Thymus (tissue), 11 donors: Measurements from ENCODE around the gene C16orf78. TPM values are rescaled to one million over a fixed set of nuclear protein-coding genes. Genes with fewer than 3 reads are reported as not detected.

Source experiments
- DNase-seq, 9 donors: peaks; one replicate each; pipeline ENCODE4 v3.0.0-alpha.2; 2013; ENCODE audit warnings: low spot score in 9 of 9, low read depth in 6 of 9, missing footprints in 1 of 9
- H3K27ac ChIP-seq, 2 donors: one replicate each; pipeline ENCODE4 v1.5.1; 2013; ENCODE audit warnings: control low read depth in 1 of 2, low read depth in 1 of 2, low read length in 1 of 2, mild to moderate bottlenecking in 1 of 2, moderate library complexity in 1 of 2
- H3K27me3 ChIP-seq, 2 donors: one replicate each; pipeline ENCODE4 v1.5.1; 2013; ENCODE audit warnings: low read length in 1 of 2; ENCODE audit not compliant: control insufficient read depth in 2 of 2, insufficient read depth in 1 of 2
- H3K36me3 ChIP-seq, 2 donors: one replicate each; pipeline ENCODE4 v1.5.1; 2013; ENCODE audit warnings: low read length in 1 of 2, mild to moderate bottlenecking in 1 of 2, moderate library complexity in 1 of 2; ENCODE audit not compliant: control insufficient read depth in 2 of 2, insufficient read depth in 2 of 2
- H3K4me1 ChIP-seq, 2 donors: one replicate each; pipeline ENCODE4 v1.5.1; 2013; ENCODE audit warnings: low read length in 2 of 2; ENCODE audit not compliant: control insufficient read depth in 2 of 2, insufficient read depth in 2 of 2
- H3K4me3 ChIP-seq, 2 donors: one replicate each; pipeline ENCODE4 v1.5.1; 2013; ENCODE audit warnings: low read length in 2 of 2, control low read depth in 1 of 2, mild to moderate bottlenecking in 1 of 2
- H3K9me3 ChIP-seq, 2 donors: one replicate each; pipeline ENCODE4 v1.5.1; 2013; ENCODE audit warnings: low read length in 1 of 2, mild to moderate bottlenecking in 1 of 2; ENCODE audit not compliant: control insufficient read depth in 2 of 2, insufficient read depth in 1 of 2
- WGBS: extraction: QIAGEN DNeasy Blood & Tissue Kit; methylation state at CpG from one replicate; pipeline ENCODE4 v1.1.7; 2013; 5-methylcytosine and 5-hydroxymethylcytosine counted together
- polyA plus RNA-seq: library from polyadenylated mRNA; stranded (reverse); fragments of 200-250 nt; gene quantifications from one replicate; pipeline ENCODE4 v1.2.3, GENCODE V29; 2013
- total RNA-seq: library from RNA; stranded (reverse); fragments of 120-200 nt; gene quantifications from one replicate; pipeline ENCODE4 v1.2.4, GENCODE V29; 2013
- donor health status: healthy.

The C16orf78 gene
- total and polyA plus RNA-seq, 2 donors: not detected

DNA sequence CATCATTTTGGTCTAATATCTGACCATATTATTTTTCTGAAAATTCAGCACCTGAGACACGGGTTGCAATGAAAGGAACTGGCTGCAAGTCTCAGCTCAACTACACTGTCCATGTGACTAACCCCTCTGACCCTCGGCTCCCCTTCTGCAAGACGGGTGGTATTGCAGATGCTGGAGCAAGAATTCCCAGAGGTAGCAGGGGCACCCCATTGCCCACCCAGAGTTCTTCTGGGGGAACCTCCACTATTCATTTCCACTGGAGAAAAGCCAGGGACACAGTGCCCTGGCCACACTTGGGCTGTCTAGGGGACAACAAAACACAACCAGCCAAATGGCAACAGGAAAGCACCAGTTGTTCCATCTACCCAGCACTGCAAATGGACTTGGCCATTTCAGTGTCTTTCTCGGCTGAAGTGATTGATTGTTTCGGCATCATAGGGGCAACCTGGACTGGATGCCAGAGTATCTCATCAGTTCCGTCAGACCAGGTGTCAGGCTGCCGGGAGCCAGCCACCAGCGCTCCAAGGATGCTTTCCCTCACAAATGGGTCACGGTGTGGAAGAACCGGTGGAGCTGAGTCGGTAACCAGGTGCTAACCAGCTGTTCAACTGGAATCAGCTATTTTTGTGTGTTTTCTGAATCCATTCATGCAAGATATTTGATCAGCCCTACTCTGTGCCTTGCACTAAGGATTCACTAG, 58.1 kb downstream of the C16orf78 start:
- H3K27ac ChIP-seq: no peak overlapping the region
- H3K36me3 ChIP-seq: no peaks in the 10 kb centered on the region
- no peaks in the 10 kb centered on the region for H3K4me1 ChIP-seq
- H3K9me3 ChIP-seq: no peaks in the 10 kb centered on the region
- WGBS: 97% methylated on average over 11 of the region's 11 CpGs
- no peak overlapping the region for H3K4me3 ChIP-seq
- H3K27me3 ChIP-seq: no peaks in the 10 kb centered on the region
- DNase-seq: no peak

DNA sequence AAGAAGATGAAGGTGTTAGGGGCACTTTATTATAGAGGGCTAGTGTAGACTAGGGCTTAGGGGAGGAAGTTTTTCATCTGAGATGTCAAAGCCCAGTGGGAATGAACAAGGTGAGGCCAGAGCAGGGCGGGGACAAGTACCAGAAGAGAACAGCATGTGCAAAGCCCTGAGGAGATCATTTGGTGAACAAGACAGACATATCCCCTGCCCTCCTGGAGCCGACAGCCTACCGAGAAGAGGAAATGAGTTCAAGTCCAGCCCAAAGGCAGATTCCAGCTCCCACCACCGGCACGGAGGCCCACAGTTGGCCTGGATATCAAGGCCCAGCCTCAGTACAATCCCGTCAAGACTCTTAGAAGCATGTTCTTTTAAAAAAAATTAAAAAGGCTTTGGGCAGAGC, 61.1 kb downstream of the C16orf78 start:
- H3K27ac ChIP-seq: no peak overlapping the region
- no peaks in the 10 kb centered on the region for H3K36me3 ChIP-seq
- H3K27me3 ChIP-seq: no peaks in the 10 kb centered on the region
- 97% methylated on average over 6 of the region's 6 CpGs for WGBS
- DNase-seq: no peak
- no peak overlapping the region for H3K4me3 ChIP-seq
- no peaks in the 10 kb centered on the region for H3K4me1 ChIP-seq
- no peaks in the 10 kb centered on the region for H3K9me3 ChIP-seq

- no peaks in the 10 kb centered on the region for H3K27me3 ChIP-seq
- WGBS: 96% methylated on average over 7 of the region's 7 CpGs
- H3K36me3 ChIP-seq: no peaks in the 10 kb centered on the region
- H3K4me1 ChIP-seq: peaks cover 8 to 10% of the 10 kb centered on the region in 2 donors
- no peaks in the 10 kb centered on the region for H3K9me3 ChIP-seq
- no peak overlapping the region for H3K4me3 ChIP-seq
- no peak overlapping the region for H3K27ac ChIP-seq
- DNase-seq: no peak
These were observed 62.6 kb downstream of the C16orf78 start for GRCh38 chr16:49436181-49436580.

DNA sequence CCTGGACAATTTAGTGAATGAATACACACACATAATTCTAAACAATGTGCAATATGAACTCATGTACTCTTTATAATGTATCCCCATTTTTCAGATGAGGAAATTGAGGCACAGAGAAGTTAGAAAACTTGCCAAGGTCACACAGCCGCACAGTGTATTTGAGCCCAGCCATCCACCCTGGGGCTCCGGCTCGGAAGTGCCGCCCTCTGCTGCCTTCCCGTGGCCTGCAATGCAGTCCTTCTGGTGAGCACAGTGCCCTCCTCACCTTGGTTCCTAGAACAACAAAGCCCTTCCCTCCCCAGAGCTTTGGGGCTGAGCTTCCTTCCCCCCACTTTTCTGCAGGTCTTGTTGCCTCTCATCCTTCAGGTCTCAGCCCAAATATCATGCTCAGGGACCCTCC, 63.7 kb downstream of the C16orf78 start:
- Histone ChIP-seq H3K27ac (no peak overlapping the region), H3K4me3 (no peak overlapping the region), H3K9me3 (no peaks in the 10 kb centered on the region), H3K4me1 (peaks cover 15 to 19% of the 10 kb centered on the region in 2 donors), H3K36me3 (no peaks in the 10 kb centered on the region), H3K27me3 (no peaks in the 10 kb centered on the region)
- 94% methylated on average over 5 of the region's 5 CpGs for WGBS
- DNase-seq: no peak

DNA sequence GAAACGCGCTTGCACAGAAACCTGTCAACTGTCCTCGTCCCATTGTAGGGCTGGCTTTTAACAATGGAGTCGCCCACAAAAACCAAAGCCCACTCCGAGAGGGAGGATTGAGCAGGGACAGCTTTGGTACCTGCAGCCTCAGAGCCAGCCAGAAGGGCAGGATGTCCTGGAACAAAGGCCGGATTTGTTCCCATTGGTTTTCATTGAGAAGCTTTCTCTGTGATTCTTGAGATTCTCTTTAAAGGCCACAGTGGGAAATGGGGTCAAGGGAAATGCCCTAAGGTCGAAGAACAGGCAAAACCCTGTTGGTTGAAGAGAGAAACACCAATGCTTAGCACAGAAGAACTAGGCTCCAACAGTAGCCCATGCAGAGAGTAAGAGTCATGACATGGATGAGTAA, 65.4 kb downstream of the C16orf78 start:
- H3K4me3 ChIP-seq: no peak overlapping the region
- H3K27me3 ChIP-seq: no peaks in the 10 kb centered on the region
- no peaks in the 10 kb centered on the region for H3K36me3 ChIP-seq
- 97% methylated on average over 7 of the region's 7 CpGs for WGBS
- no peaks in the 10 kb centered on the region for H3K9me3 ChIP-seq
- no peak for DNase-seq
- no peak overlapping the region for H3K27ac ChIP-seq
- peaks cover 22 to 31% of the 10 kb centered on the region in 2 donors for H3K4me1 ChIP-seq

GRCh38 chr16:49439676-49440075, 66.1 kb downstream of the C16orf78 start:
- DNase-seq: no peak
- H3K4me3 ChIP-seq: no peak overlapping the region
- no peaks in the 10 kb centered on the region for H3K9me3 ChIP-seq
- no peaks in the 10 kb centered on the region for H3K36me3 ChIP-seq
- no peak overlapping the region for H3K27ac ChIP-seq
- peaks cover 22 to 32% of the 10 kb centered on the region in 2 donors for H3K4me1 ChIP-seq
- no peaks in the 10 kb centered on the region for H3K27me3 ChIP-seq
- WGBS: 98% methylated on average over 4 of the region's 4 CpGs

DNA sequence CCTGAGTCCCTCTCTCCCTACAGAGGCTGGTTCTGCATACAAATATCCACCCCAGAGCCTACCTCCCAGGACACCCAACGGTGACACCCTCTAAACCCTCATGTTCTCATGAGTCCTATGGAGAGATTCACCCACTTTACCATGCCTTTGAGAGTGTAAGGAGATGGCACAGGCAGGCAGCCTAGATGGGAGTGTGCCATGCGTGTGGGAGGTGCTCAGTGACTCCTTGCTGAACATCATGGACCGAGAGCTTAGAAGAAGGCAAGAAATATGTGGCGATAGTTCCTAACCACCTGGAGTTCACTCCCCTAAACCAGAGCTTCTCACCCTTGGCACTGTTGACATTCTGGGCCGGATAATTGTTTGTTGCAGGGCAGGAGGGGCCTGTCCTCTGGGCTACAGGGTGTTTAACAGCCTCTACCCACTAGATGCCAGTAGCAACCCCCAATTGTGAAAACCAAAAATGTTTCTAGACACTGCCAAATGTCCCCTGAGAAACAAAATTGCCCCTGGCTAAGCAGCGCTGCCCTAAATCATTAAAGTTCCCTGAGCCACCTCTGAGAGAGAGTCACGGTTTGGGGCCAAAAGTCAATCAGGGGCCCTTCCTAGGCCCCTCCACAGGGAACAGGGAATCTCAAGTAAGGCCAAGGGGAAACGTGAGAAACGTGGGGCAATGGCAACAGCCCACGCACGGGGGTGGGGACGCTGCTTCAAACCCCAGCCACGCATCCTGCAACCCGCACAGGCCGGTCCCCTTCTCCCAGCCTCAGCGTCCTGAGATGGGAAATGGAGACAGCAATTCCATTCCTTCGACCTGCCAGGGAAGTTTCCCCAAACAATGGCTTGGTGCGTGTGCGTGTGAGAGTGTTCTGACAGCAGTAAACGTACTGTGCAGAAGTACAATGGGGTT, 66.8 kb downstream of the C16orf78 start:
- Histone ChIP-seq H3K4me1 (peaks cover 22 to 35% of the 10 kb centered on the region in 2 donors), H3K27me3 (no peaks in the 10 kb centered on the region), H3K9me3 (no peaks in the 10 kb centered on the region), H3K36me3 (no peaks in the 10 kb centered on the region), H3K27ac (peak overlapping the region; percentile 38 to 87), H3K4me3 (no peak overlapping the region)
- 71% methylated on average over 20 of the region's 20 CpGs for WGBS
- DNase-seq: peak in 2 of 9 donors; percentile 55 to 78

- WGBS: under 1% methylated on average over 18 of the region's 18 CpGs
These were observed 67.8 kb downstream of the C16orf78 start for GRCh38 chr16:49441366-49441780.

DNA sequence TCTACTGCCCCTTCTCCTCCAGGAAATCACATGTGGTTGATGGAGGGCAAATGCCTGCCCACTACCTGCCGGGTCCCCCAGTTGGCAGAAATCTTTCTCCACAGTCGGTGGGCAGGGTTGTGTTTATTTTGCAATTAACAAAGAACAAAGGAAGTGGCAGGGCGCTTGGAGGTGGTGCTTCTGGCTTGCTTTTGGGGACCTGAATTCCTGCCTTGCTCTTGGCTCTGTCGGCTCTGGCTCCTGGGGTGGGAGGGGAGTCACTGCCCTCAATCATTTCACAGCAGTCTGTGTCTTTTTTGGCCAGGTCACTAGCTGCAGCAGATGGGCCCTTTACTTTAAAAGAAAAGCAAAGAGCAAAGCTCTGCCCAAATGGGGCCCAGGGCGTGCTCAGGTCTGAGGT, 69.2 kb downstream of the C16orf78 start:
- 32% methylated on average over 5 of the region's 5 CpGs for WGBS
- Histone ChIP-seq H3K4me1 (peaks cover 22 to 35% of the 10 kb centered on the region in 2 donors), H3K36me3 (no peaks in the 10 kb centered on the region), H3K27ac (peak overlapping the region in 1 of 2 donors; percentile 10), H3K27me3 (no peaks in the 10 kb centered on the region), H3K4me3 (no peak overlapping the region), H3K9me3 (no peaks in the 10 kb centered on the region)
- peak in 1 of 9 donors; percentile 45 for DNase-seq

More at GRCh38 chr16:49441366-49441780, 67.8 kb downstream of the C16orf78 start:
- Histone ChIP-seq H3K27ac (peak overlapping the region; percentile 87 to 90), H3K9me3 (no peaks in the 10 kb centered on the region), H3K36me3 (no peaks in the 10 kb centered on the region), H3K4me3 (peak overlapping the region; percentile 20 to 29), H3K27me3 (no peaks in the 10 kb centered on the region), H3K4me1 (peaks cover 22 to 35% of the 10 kb centered on the region in 2 donors)
- DNase-seq: peak; percentile 75 to 97 (median 89)
